ENCODE results near the gene ZNF10. TPM values are rescaled to one million over a fixed set of nuclear protein-coding genes. Genes with fewer than 3 reads are reported as not detected.

The ZNF10 gene
- total and polyA plus RNA-seq, 2 of the 4 experiments (the other 2 are of a cell fraction) = 4.1 to 6.1 TPM

DNA sequence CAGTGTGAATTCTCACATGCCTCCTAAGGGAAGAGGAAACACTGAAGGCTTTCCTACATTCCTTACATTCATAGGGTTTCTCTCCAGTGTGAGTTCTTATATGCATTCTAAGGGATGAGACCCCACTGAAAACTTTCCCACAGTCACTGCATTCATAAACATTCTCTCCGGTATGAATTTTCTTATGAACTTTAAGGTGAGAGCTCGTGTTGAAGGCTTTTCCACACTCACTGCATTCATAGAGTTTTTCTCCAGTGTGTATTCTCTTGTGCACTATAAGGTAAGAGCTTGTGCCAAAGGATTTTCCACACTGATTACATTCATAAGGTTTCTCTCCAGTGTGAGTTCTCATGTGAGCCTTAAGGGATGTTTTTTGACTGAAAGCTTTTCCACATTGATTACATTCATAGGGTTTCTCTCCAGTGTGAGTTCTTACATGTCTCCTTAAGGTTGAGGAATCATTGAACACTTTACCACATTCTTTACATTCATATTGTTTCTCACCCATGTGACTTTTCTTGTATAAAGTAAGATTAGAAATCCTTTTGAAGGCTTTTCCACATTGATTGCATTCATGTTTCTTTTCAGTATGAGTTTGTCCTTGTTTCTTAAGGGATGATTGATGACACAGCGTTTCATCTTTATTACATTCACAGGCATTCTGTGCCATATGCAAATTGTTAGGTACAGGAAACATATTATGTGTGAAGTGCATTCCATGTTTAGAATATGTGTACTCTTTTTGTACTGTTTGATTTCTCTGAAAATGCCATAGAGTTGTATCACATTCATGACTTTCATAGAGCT is 9.8 kb upstream of the ZNF10 start:
- H3K4me1 ChIP-seq (ENCODE audit: control insufficient read depth, insufficient read depth, low read length) = no peaks in the 10 kb centered on the region
- H4K20me1 ChIP-seq (ENCODE audit: insufficient read depth, low read length) = no peaks in the 10 kb centered on the region
- no peak overlapping the region for H4K5ac ChIP-seq (ENCODE audit: low read depth, low read length)
- no peak overlapping the region for H4K8ac ChIP-seq (ENCODE audit: low read depth in 2 of 2, low read length in 2 of 2)
- peaks cover 76% of the 10 kb centered on the region for H3K9me3 ChIP-seq (ENCODE audit: control insufficient read depth, insufficient read depth, low read length)
- H3K4me2 ChIP-seq (ENCODE audit: low read depth, low read length) = no peak overlapping the region
- H2BK15ac ChIP-seq (ENCODE audit: low read depth, low read length) = no peak overlapping the region
- dilution Hi-C loops (cut with HindIII; ENCODE audit: low sequenced_read_pairs, unreplicated experiment) (no loop called here), in situ Hi-C loops (cut with MboI; ENCODE audit: low sequenced_read_pairs) (no loop called here), intact Hi-C loops (cut with micrococcal nuclease) (no loop called here)
- peaks cover 19% of the 10 kb centered on the region for H3K36me3 ChIP-seq (ENCODE audit: control insufficient read depth, insufficient read depth, low read length)
- no peak overlapping the region for H2BK120ac ChIP-seq (ENCODE audit: low read depth, low read length)
- H3K9ac ChIP-seq (ENCODE audit: low read depth, low read length) = no peak overlapping the region
- H3K56ac ChIP-seq (ENCODE audit: extremely low read depth, insufficient read depth, low read length) = no peak overlapping the region
- no peak overlapping the region for H3K4ac ChIP-seq (ENCODE audit: low read depth, low read length)
- H3K79me1 ChIP-seq (ENCODE audit: low read depth in 1 of 2, low read length in 2 of 2) = peaks cover 0 to 3% of the 10 kb centered on the region in 2 experiments; a peak in 1 of 4 replicates
- H2BK20ac ChIP-seq (ENCODE audit: low read depth, low read length) = no peak overlapping the region
- H3K4me3 ChIP-seq (ENCODE audit: insufficient read depth, low read depth, low read length) = no peak overlapping the region
- no peak for TF ChIP-seq FOS (IDR thresholded peaks at IDR 0.05; ENCODE audit: low read depth, low read length)
- TF ChIP-seq MAFK (IDR thresholded peaks at IDR 0.05; ENCODE audit: low read depth, low read length) = peak; percentile 33; the same call in 1 of the 2 replicates
- BruUV-seq (replicated peaks) = no TSS peak
- POLR2A ChIA-PET (ENCODE audit: unreplicated experiment) = no interaction called here
- no peak overlapping the region for H3K14ac ChIP-seq (replicated peaks; ENCODE audit: low read depth, low read length)
- no peaks in the 10 kb centered on the region for H3K9me1 ChIP-seq (ENCODE audit: insufficient read depth, low read length)
- no peaks in the 10 kb centered on the region for H3K27me3 ChIP-seq (ENCODE audit: control insufficient read depth, insufficient read depth, low read length)
- H4K91ac ChIP-seq (ENCODE audit: insufficient read depth, low read depth, low read length) = no peak overlapping the region
- H3K18ac ChIP-seq (ENCODE audit: low read depth, low read length) = no peak overlapping the region
- CTCF ChIA-PET = no interaction called here
- H2AK9ac ChIP-seq (replicated peaks; ENCODE audit: low read depth, low read length, poor library complexity) = no peak overlapping the region
- H3K27ac ChIP-seq (ENCODE audit: insufficient read depth, low read length) = no peak overlapping the region
- H2BK5ac ChIP-seq (ENCODE audit: low read depth, low read length, poor library complexity, severe bottlenecking) = no peak overlapping the region
- H2AFZ ChIP-seq (replicated peaks; ENCODE audit: low read length, poor library complexity) = no peak overlapping the region
- DNase-seq = no peak
- no CpG with 5 or more reads among the region's 3 CpGs for WGBS, 2 experiments (ENCODE audit: extremely low coverage in 2 of 2, insufficient read length in 1 of 2)
- H3K23ac ChIP-seq (ENCODE audit: low read depth, low read length) = no peak overlapping the region
- ATAC-seq (ENCODE audit: low read depth) = no peak
- H2AK5ac ChIP-seq (ENCODE audit: low read depth, low read length) = no peak overlapping the region

Data from IMR-90 (cell line).